Fibroblast of the conjunctiva (primary cell): Measurements from ENCODE around the gene RPL23.

Experiments used
- DNase-seq: peaks from one replicate; pipeline ENCODE4 v3.0.0-alpha.2; 2010; ENCODE audit warnings: low read depth

Gene RPL23

GRCh38 chr17:38853292-38854219 lies at the start of gene RPL23:
RPL23 (minus strand) TSS chr17:38853721; CDS start chr17:38853710, 11 bp downstream.
- peak; percentile 93 for DNase-seq

GRCh38 chr17:38900978-38901656 lies 47.6 kb upstream of the RPL23 start:
- DNase-seq, result peak; percentile 81

GRCh38 chr17:38899421-38899820 lies 45.9 kb upstream of the RPL23 start:
- no peak for DNase-seq

GRCh38 chr17:38898812-38899348 lies 45.4 kb upstream of the RPL23 start:
- no peak for DNase-seq

- no peak for DNase-seq
These were observed 44.8 kb upstream of the RPL23 start for GRCh38 chr17:38898291-38898679.

- DNase-seq, result no peak
These were observed 44.3 kb upstream of the RPL23 start for GRCh38 chr17:38897671-38898290.

- DNase-seq, result peak; percentile 35
These were observed 43.7 kb upstream of the RPL23 start for GRCh38 chr17:38897176-38897575.

DNA sequence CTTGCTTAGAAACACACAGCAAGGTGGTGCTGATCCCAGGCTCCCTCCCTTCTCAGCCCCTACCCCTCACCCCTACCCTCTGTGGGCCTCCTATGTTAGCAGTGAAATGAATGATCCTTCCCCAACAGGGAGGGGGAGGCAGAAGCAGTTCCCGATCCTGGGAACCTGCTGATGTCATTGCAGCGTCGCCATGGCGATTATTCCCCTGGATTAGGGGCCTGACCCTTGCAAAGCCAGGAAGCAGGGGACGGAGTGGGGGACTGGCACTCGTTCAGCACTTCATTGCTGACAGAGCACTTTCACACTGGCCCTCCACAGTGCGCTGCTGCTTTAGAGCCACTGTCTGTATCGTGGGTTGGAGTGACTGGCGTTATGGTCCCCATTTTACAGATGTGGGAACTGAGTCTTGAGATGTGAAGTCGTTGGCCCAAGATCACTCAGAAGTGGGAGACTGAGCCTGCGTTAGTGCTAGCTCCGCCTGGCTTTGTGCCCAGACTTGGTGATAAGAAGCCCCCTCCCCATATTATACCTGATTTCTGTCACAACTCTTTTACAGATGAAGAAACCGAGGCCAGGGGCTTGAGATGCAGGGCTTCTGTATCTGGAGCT lies 42.9 kb upstream of the RPL23 start:
- DNase-seq, result no peak

DNA sequence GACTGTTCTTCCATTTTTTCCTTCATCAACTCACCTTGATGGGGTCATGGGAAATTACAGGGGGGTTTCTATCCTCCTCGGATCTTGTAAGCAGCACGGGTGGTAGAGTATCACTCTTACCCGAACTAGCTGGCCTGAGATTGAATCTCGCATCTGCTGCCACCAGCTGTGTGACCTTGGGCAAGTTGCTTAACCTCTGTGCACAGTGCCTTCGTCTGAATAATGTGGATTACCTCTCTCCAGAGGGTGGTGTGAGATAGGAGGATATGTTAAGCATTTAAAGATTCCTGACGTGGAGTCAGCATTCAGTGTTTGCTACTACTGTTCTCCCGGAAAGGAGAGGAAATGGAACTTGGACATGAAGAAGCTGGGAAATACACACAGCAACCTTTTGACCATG lies 40.8 kb upstream of the RPL23 start:
- DNase-seq, result no peak

DNA sequence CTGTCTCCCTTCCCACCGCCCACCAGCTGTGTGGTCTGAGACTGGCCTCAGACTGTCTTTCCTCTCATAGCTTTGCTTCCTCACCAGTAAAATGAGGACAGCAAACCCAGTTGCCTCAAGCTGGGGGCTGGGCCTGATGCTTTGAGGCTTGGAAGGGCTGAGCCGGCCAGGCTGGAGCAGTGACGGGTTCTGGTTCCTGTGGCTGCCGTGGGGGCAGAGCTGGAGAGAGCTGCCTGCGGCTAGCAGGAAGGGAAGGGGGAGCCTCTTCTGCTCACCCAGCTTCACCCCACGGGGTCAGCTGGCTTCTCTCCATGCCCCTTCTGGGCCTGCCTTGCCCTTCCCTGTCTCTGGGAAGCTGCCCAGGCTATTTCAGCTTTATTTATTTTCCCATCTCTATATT lies 40.1 kb upstream of the RPL23 start:
- no peak for DNase-seq

GRCh38 chr17:38893113-38893512 lies 39.6 kb upstream of the RPL23 start:
- no peak for DNase-seq

GRCh38 chr17:38892620-38893019 lies 39.1 kb upstream of the RPL23 start:
- DNase-seq, result no peak

GRCh38 chr17:38892083-38892482 lies 38.6 kb upstream of the RPL23 start:
- no peak for DNase-seq

DNA sequence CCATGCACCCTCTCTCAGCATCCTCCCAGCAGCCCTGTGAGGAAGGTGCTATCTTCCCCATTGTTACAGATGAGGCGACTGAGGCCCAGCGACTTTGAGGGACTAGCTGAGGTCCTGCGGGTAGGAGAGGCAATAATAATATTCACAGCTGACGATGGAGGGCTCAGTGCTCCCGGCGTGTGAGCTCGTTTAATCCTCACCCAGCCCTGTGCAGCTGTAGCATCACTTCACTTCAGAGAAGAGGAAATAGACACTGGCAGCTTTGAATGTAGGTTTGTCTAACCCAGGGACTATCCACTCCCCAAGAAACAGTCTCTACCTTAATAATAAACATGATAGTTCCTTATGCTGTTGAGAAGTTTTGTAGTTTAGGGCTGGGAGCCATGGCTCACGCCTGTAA lies 37.9 kb upstream of the RPL23 start:
- DNase-seq, result no peak

DNA sequence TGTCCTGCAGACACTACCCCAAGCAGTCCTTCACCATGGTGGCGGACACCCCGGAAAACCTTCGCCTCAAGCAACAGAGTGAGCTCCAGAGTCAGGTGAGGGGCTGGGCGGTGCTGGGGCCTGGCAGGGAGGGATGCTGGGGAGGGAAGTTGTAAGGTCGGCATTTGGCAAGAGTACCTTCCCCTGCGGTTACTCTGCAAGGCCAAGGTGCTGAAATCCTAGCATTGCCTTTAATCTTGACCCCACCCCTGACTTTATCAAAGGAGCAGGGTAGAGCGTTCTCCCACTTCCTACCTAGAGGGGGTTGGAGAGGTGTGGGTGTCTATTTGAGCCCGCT lies 36.9 kb upstream of the RPL23 start:
- no peak for DNase-seq

GRCh38 chr17:38889745-38890409 lies 36.4 kb upstream of the RPL23 start:
- no peak for DNase-seq

DNA sequence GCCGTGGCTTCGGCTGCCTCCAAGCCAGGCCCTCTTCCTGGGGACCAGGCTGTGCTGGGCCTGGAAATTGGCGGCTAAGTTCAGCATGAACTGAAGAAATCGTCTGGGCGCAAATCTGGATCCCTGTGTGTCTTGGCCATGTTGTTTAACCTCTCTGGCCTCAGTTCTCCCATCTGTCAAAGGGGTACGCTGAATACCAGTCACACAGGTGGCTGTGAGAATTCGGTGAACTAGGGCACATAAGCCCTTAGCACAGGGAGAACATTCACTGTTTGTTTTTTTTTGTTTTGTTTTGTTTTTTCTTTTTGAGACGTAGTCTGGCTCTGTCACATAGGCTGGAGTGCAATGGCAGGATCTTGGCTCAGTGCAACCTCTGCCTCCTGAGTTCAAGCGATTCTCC lies 35.3 kb upstream of the RPL23 start:
- no peak for DNase-seq

GRCh38 chr17:38886643-38887010 lies 33.1 kb upstream of the RPL23 start:
- DNase-seq, result no peak

GRCh38 chr17:38885728-38886642 lies 32.5 kb upstream of the RPL23 start:
- no peak for DNase-seq

- DNase-seq, result no peak
These were observed 31.7 kb upstream of the RPL23 start for GRCh38 chr17:38885044-38885727.
